ENCODE data around the gene TMEM233.

The TMEM233 gene

GRCh38 chr12:119660076-119660475 is 66.5 kb downstream of the TMEM233 start:
- peak; percentile 54 for DNase-seq

DNA sequence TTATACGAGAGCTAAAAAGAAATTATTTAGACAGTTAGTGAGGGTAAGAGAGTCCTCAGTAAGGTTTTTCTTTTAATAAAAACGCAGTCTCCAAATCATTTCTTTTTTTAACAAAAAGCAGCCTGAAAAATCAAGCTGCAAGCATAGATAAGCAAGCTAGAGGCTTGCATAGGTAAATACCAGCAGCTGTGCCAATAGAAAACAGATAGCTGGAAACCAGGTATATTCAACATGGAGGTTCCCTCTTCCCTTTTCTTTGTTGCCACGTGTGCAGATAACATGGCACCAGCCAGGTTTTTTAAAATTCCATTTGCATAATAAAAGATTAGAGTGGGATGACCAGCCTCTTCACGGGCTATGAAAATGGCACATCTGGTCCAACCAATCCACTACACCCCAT is 68.3 kb downstream of the TMEM233 start:
- no peak for DNase-seq

GRCh38 chr12:119664642-119665041 is 71.1 kb downstream of the TMEM233 start:
- DNase-seq: no peak

DNA sequence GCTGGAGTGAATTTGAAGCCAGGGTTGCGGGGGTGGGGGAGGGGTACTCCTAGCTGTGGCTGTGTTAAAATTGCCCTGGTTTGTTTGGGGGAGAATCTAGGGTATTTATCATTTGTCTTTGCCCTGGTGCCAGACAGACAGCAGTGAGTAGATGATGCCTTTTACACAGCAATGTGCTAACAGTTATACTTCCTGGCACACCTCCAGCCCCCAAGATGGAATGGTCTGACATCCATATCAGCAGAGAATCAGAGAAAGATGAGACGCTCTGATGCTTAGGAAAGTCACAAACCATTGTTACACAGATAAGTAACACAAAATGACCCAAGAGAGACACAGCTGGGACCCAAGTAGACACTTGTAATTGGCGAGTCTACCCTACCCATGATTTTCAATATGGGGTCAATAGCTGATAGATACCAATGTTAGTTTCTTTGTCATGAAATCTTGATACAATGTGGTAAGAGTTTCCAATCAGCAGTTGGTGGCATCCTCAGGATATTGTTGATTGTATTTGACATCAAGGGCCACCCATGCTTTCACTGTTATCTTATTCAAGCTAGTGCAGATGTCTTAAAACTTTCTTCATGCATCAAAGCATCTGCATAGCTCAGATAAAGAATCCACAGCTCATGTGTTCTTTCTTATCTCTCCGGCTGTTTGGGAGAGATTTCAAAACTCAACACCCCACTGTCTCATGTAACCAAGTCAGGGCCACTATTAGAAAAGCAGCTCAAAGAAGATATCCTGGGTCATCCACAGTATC is 71.8 kb downstream of the TMEM233 start:
- peak; percentile 99 for DNase-seq

DNA sequence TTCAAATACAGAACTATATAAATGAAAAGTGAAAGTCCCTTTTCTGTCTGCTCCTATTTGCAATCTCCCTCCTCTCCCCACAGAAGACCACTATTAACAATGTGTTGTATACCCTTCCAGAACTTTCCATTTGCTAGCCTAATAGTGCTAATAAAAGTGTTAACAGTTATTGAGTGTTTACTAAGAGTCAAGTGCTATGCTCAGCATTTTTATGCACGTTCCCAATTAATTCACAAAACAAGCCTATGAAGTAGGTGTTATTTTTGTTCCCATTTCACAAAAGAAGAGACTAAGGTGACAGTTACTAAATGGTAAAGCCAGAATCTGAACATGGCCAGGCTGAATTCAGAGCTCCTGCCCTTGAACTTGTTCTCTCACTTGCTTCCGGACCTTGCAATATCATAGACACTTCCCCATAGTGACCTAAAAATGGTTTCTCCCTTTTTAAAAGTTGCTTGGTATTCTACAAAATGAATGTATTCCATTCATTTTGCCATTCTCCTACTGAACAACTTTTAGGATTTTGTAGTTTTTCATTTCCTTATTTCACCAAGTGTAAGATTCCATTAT is 72.7 kb downstream of the TMEM233 start:
- DNase-seq: peak; percentile 67

GRCh38 chr12:119666900-119667576 is 73.5 kb downstream of the TMEM233 start:
- DNase-seq: no peak

DNA sequence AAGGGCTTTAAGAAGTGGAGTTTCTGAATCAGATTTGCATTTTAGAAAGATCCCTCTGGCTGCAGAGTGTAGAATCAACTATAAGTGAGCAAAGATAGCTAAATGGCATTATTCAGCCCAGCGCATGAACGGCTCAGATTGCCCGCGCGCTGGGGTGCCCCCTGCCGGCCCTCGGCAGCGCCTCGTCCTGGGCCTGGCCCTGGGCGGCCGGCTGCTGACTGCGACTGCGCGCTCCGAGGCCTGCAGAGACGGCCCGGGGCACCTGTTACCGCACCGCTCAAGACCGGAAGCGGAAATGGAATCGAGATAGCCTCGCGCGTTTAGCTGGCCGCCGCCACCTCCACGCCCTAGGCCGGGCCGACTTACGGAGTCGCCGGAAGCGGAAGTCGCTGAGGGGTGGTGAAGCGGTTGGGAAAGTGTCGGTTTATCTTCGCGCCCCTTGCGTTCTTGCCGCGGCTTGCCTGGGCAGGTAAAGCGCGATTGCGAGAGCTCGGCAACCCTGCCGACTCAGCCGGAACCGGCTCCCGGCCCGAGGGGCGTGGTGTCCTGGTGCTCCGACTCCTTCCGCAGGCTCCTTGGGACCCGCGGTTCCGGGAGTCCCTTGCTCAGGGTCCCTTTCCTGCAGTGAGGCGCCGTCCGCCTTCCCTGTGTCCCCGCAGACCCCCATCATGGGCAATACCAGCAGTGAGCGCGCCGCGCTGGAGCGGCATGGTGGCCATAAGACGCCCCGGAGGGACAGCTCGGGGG is 74.2 kb downstream of the TMEM233 start, which contains the start of gene PRKAB1:
PRKAB1 (plus strand) TSS at position 557 of the 747 bp plus-strand sequence; CDS start at position 669, 112 bp downstream.
- peak; percentile 99 for DNase-seq

DNA sequence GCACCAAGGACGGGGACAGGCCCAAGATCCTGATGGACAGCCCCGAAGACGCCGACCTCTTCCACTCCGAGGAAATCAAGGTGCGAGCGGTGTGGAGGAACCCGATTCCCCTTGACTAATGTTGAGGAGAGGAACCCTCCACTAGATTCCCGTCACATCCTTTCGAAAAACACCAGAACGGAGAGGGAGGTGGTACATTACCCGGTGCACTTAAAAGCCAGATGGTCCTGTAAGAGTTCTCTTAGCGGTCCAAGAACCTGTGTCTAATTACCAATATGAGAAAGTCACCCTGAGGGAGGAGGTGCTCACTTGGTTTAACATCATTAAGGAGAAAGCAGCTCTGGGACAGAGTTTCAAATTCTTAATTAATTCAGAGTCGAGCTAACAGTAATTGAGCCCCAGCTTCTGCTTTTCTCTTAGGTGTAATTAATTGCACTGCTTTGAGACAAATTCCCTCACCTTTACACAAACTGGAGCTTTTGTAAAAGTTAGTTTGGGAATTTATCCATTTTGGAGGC is 74.8 kb downstream of the TMEM233 start:
- DNase-seq: no peak

- peak; percentile 44 for DNase-seq
Observed at GRCh38 chr12:119669744-119670472, 76.3 kb downstream of the TMEM233 start.

DNA sequence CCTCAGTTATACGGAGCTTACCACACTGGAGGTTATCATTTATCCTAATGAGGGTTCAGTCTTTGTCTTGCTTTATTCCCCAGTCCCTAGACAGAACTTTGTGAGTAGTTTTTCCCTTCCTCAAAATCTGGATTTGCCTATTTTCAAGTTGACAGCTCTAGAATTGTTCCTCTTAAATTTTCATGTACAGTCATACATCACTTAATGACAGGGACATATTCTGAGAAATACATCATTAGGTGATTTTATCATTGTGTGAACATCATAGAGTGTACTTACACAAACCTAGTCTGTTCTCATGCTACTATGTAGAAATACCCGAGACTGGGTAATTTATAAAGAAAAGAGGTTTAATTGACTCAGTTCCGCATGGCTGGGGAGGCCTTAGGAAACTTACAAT is 77.5 kb downstream of the TMEM233 start:
- no peak for DNase-seq

DNA sequence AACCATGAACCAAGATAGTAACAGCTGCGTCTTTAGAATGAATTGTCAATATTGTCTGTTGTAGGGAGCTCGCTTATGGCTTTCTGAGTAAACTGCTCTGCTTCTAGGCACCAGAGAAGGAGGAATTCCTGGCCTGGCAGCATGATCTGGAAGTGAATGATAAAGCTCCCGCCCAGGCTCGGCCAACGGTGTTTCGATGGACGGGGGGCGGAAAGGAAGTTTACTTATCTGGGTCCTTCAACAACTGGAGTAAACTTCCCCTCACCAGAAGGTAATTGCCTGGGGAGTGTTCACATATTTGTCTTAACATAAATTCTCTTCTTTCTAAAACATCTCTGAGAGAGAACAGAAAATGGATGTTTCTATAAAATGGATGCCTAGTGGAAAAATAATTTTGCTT is 78.6 kb downstream of the TMEM233 start:
- DNase-seq: peak; percentile 85

GRCh38 chr12:119673634-119674033 is 80.1 kb downstream of the TMEM233 start:
- no peak for DNase-seq

DNA sequence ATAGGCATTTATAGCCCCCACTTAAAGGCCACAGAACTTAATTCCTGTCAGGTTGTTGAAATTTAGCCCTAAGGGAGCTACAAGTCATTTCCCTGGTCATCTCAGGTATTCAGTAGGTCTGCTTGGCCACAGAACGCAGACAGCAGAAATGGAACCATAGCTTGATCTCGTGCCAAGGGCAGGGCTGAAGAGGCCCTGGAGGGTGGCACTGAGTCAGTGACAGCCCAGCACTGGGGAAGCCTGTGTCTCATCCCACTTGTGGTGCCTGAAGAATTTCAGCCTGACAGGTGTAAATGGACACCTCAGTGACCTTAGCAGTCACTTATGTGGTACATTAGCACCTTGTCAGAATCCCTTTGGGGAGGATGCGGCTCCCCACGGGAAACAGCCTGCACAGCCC is 81.0 kb downstream of the TMEM233 start:
- DNase-seq: no peak

- no peak for DNase-seq
Observed at GRCh38 chr12:119676022-119676421, 82.4 kb downstream of the TMEM233 start.

- DNase-seq: peak; percentile 41
Observed at GRCh38 chr12:119676573-119676972, 83.0 kb downstream of the TMEM233 start.

- DNase-seq: no peak
Observed at GRCh38 chr12:119678459-119678858, 84.9 kb downstream of the TMEM233 start.

DNA sequence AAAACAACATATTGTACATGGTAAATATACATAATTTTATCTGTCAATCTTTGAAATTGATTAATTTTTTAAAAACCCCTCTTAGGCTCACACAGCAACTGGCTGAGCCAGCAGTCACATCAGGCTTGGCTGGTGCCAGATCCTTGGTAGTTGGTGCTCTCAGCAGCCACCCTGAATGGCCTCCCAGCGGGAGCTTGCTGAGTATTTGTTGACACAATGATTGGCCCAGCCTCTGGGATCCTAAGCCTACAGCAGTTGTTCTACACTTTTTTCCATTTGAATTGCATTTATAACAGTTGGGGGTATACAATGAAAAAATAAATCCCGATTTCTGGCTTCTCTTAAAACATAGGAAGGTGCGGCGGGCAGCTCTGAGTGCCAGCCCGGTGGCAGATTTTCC is 85.5 kb downstream of the TMEM233 start:
- no peak for DNase-seq

GRCh38 chr12:119679490-119679889 is 85.9 kb downstream of the TMEM233 start:
- DNase-seq: no peak

DNA sequence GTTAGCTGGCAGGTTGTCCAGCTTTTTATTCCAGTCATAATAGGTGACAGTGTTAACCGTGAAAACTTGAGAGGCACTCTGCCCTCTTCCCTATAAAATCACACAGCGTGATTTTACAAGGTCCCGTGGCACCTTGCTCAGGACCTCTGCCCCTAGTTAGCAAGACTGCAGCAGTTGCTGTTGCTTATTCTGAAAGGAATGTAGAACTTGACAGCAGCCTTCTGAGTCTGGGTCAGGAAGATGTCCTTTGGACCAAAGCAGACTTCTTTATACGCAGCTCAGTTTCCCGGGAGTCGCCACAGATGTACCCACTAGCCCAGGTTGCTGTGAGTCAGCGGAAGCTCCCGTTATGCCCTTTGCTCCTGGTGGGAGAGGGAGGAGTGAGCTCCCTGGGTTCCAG is 87.5 kb downstream of the TMEM233 start:
- no peak for DNase-seq

DNA sequence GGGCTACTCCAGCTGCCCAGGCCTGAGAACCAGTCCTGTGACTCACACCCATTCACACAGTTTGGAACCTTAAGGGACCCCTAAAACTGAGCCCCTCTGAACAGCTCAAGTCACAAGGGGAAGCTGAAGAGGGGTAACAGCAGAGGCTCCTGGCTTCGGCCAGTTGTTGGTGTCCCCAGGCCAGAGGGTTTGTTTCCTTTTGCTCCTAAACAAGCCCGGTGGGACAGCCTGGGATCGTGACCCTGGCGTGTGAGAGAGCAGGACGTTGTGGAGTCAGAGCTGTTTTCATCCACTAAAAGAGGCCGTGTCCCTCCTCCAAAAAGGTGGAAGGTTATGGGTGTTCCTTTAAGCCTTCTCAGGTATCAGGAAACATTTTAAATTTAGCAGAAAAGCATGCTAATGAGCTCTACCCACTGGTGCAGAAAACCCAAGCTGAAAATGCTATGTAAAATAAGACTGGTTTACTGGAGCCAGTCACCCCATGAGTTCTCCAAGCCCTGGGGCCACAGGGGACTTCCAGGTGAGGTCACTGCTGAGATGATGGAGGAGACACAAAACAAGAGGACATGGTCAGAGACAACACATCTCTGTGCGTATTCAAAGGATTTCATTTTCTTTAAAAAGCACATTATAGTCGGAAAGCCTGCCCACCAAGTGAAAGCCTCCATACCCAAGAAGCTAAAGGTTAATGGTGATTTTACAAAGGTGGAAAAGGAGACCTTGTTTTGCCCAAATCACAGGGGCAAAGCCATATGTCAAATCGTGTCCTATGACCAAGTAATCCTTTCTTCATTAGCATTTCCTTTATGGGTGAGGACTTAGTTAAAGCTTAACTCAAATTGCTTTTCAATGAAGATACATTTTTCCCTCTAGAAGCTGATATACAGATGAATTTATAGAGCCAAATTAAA is 88.4 kb downstream of the TMEM233 start:
- DNase-seq: no peak

- DNase-seq: peak; percentile 89
Observed at GRCh38 chr12:119682639-119683252, 89.2 kb downstream of the TMEM233 start.

All from hematopoietic multipotent progenitor cell treated with erythropoietin and hydrocortisone succinate and interleukin-3 and kit ligand, for 6 days (in vitro differentiated cells).